Neural progenitor cell (in vitro differentiated cells): ENCODE measurements around the gene KRT33A.

Source experiments
- EZH2 ChIP-seq: fragments of 200-600 bp; sonication (generic); IDR thresholded peaks from 2 replicates; pipeline ENCODE4 v1.6.1; 2017; ENCODE audit warnings: antibody characterized with exemption, mild to moderate bottlenecking, moderate library complexity
- EZH2phosphoT487 ChIP-seq: fragments of 200-600 bp; sonication (generic); IDR thresholded peaks from 2 replicates; pipeline ENCODE4 v1.6.1; 2017; ENCODE audit warnings: antibody characterized with exemption
- TF ChIP-seq, protein P1 (sequence below): fragments of 200-600 bp; sonication (generic); IDR thresholded peaks from 2 replicates; pipeline ENCODE4 v1.5.1; 2017; ENCODE audit warnings: antibody characterized with exemption, mild to moderate bottlenecking

GRCh38 chr17:41396340-41396739, 45.7 kb upstream of the KRT33A start:
- TF ChIP-seq, protein P1, sequence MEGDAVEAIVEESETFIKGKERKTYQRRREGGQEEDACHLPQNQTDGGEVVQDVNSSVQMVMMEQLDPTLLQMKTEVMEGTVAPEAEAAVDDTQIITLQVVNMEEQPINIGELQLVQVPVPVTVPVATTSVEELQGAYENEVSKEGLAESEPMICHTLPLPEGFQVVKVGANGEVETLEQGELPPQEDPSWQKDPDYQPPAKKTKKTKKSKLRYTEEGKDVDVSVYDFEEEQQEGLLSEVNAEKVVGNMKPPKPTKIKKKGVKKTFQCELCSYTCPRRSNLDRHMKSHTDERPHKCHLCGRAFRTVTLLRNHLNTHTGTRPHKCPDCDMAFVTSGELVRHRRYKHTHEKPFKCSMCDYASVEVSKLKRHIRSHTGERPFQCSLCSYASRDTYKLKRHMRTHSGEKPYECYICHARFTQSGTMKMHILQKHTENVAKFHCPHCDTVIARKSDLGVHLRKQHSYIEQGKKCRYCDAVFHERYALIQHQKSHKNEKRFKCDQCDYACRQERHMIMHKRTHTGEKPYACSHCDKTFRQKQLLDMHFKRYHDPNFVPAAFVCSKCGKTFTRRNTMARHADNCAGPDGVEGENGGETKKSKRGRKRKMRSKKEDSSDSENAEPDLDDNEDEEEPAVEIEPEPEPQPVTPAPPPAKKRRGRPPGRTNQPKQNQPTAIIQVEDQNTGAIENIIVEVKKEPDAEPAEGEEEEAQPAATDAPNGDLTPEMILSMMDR = no peak
- no peak for TF ChIP-seq EZH2
- TF ChIP-seq EZH2phosphoT487 = no peak
